RCC 7860 (cell line): ENCODE data around the gene CLEC20A.

Source experiments
- DNase-seq: peaks from one replicate; pipeline ENCODE4 v3.0.0-alpha.2; 2015; ENCODE audit warnings: low spot score
- FAIRE-seq: peaks from 2 replicates; lab custom pipeline; 2012; peaks lifted over from hg19 to GRCh38; lab: Jason Lieb, UNC

Gene CLEC20A

DNA sequence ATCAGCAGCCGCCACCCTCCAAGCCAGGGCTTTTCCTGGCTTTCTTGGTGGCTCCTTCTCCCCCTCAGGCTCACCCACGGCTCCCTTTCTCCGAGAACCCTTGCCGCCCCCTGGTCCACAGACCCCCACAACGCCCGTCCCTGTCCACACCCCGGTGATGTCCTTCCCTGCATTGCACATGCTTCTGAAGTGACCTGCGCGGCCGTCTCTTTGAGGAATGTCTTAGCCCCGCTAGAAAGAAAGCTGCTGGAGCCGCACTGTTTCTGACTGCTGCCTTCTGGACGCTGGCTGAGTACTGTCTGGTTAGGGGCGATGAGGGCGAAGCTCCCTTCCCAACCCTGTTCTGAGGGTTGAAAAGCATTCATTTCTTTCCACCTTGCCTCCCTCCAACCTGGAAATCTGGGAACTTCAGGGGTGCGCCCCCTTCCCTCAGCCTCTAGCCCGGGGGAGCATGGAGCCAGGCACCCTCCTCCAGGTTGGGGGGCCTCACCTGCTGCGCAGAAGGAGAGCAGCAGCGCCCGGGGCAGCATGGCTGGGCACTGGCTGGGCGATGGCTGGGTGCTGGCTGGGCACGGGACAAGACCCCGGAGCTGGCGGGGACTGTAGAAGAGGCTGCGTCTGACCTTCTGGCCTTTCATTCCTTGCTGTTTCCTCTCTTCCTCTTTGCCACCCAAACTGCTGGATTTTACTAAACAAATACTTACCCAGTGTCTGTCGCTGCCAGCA lies at the start of gene CLEC20A:
Gene CLEC20A, minus strand, starts transcription at position 555 of the 726 bp plus-strand sequence. Its CDS starts 25 bp downstream, at position 530.
- no peak for DNase-seq
- no peak for FAIRE-seq

DNA sequence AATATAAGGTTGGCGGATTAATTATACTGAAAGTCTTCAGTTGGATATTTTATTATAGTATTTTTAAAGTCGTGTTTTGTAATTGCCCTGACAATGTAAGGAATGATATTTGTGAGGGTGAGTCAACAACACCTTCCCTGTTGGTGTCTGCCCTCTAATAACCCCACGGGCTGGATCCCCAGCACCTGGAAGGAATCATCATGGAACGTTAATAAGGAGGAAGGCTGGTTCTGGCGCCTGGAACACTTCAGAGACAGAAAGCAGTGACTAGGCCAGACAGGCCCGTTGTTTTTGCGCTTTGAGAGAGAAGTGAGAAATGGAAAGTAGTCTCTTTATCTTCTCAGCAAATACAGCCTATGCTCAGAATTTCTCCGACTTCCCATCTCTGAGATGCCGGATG lies 47.8 kb upstream of the CLEC20A start:
- FAIRE-seq, result no peak

GRCh38 chr1:178543290-178543607 lies 46.5 kb upstream of the CLEC20A start:
- FAIRE-seq, result no peak
- no peak for DNase-seq

More for the DNA sequence above, 47.8 kb upstream of the CLEC20A start:
- no peak for DNase-seq

- no peak for FAIRE-seq
Observed at GRCh38 chr1:178542554-178543289, 46.0 kb upstream of the CLEC20A start.

DNA sequence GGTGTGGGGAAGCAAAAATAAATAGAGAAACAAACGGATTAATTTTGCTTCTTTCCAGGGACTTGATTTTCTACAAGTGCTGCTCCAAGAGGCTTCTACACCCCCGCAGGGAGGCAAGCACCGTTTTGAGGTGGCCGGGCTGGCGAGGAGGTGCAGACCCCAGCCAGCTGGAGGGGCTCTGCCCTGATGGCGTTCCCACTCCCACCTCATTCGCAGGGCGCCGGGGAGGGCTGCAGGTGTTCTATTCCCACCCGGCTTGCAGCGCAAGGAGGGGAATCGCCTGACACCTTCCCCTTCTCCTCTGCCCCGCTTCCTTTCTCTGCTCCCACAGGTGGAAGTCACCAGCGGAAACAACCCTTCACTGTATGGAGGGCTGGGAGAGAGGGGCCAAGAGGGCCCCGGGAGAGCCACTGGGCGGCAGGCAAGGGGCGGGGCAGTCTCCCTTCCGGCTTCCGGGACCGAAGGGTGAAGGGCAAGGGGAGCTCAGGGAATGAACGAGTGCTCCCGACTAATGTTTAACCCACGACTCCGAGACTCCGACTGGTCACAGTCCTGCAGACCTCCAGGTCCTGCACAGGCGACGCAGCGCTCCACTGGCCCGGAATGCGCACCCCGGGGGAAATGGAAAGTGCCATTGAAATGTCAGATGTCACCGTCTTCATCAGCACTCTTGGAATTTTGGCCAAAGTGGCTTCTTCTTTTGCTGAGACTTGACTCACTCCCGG lies 45.2 kb upstream of the CLEC20A start:
- FAIRE-seq, result no peak
- peak; percentile 66 for DNase-seq

More at GRCh38 chr1:178542554-178543289, 46.0 kb upstream of the CLEC20A start:
- DNase-seq, result peak; percentile 68

GRCh38 chr1:178541379-178541778 lies 44.6 kb upstream of the CLEC20A start:
- FAIRE-seq (no peak), DNase-seq (no peak)

DNA sequence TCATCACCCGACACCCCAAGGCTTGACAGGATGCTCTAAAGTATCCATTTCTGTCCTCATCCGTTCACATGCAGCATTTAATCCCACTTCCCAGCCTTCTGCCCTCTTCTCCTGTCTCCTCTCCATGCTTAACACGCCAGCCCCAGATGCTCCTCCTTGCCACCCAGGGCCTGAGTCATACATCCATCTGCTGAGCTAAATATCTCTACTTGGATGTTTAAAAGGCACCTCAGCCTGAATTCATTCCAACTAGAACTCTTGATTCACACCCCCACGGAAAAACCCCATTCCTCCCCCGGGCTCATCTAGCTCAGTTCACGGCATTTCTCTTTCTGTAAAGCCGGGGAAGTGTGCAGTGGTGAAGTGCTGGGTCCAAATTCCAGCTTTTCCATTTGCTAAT lies 43.9 kb upstream of the CLEC20A start:
- DNase-seq (peak; percentile 77), FAIRE-seq (peak; percentile 66)

- DNase-seq (no peak), FAIRE-seq (no peak)
Observed at GRCh38 chr1:178540204-178540603, 43.4 kb upstream of the CLEC20A start.

- FAIRE-seq, result no peak
- DNase-seq, result no peak
Observed at GRCh38 chr1:178539291-178539690, 42.5 kb upstream of the CLEC20A start.

DNA sequence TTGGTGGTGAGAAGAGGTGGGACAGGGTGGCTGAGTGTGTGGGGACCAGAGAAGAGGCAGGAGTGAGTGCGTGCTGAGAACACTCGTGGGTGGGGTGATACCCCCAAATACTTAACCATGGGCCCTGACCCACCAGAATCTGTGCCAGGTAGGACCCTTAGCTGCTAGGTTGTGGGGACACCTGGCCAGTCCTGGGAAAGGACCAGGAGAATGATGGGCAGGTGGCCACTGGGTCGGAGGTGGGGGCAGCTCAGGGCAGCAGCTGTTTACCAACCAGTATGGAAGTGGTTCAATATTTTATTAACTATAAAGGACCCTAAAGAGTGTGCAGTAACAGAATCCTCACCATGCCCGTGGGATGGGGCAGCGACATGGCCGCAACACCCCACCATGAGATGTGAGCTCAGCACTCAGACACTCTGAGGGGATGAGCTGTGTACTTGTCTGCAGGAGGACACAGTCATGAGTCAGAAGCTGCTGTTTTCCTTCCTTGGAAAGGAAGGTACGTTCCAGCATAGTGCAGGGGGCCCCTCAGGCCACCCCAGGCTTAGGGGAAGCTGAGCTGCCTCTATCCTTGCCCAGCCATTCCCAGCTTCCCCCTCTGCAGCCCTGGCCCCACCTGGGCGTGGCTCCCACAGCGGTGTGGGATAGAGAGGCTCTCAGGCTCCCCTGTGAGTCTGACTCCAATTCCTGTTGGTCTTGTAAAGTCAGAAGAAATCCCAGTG lies 41.6 kb upstream of the CLEC20A start:
- DNase-seq (peak; percentile 67), FAIRE-seq (no peak)

DNA sequence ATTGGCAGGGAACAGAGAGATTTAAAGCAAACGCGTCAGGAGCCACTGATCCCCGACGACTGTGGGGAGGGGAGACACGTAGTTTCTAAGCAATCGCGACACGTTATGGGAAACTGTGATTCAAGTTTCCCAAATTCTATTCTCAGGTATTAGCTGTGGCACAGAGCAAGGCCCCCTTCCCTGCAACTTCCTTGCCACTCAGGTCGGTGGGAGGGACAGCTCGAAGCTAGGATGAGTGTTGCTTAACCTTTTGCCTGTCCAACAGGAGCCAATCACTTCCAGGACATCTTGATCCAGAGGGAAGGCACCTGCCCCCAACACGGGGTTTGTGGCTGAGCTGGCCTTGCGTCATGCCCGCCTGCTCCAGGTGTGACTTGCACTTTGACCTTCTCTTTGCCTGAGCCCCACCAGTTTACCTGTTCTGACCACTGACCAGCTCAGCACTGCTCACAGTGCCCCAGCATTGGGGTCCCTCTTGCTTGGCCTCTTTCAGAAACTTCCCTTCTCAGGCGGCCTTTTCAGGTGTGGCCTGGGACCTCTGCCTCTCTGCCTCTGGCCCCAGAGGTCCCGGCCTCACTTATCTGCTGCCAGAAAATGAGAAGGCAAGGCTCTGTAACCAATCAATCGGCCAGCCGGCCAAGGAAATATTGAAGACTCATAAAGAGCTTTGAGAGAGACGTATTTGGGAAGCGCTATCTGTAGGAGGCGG lies 40.8 kb upstream of the CLEC20A start:
- FAIRE-seq (no peak), DNase-seq (no peak)

GRCh38 chr1:178536844-178537371 lies 40.1 kb upstream of the CLEC20A start:
- DNase-seq (peak; percentile 95), FAIRE-seq (peak; percentile 89)

DNA sequence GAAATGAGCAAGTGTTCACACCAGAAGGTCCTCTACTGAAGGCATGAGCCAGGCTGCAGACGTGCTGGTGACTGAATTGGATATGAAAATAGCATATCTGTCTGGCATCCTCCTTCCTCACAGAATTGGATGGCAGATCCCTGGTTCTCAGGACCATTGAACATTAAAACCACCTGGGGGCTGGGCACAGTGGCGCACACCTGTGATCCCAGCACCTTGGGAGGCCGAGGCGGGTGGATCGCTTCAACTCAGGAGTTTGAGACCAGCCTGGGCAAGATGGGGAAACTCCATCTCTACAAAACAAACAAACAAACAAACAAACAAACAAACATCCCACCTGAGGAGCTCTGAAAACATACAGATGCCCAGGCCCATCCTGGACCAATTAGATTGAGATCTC lies 39.6 kb upstream of the CLEC20A start:
- DNase-seq, result no peak
- FAIRE-seq, result no peak

DNA sequence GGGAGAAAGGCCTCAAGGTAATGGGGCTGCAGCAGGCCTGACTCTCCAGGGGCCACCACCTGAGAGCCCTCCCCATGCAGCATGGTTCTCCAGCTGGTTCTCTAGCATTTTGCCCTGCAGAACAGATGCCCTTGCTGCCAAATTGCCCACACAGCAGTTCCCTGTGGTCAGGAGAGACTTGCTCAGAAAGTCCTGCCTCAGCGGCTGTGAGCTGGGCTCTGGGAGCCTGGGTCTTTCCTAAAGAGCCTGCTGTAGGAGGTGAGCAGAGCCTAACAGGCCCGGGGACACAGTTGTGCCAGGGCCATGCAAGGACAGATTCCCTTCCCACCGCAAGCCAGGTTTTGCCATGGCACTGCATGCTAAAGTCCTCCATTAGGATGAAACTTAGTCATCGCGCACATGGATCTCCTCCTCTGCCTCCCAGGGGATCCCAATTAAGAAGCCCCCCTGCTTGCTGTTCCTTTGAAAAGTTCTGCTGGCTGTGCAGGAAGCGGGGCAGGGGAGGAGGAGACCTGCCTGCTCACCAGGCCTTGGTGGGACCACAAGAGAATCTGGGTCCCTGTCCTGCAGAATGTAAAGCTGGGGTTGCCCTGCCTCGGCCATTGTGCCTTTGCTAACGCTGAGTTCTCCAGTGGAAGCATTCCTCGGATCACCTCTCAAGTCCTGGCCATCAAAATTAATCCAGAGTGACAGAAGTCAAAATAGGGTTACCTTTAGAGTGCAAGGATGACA lies 37.5 kb upstream of the CLEC20A start:
- DNase-seq, result no peak
- no peak for FAIRE-seq

- DNase-seq, result no peak
- no peak for FAIRE-seq
Observed at GRCh38 chr1:178533121-178533946, 36.6 kb upstream of the CLEC20A start.

DNA sequence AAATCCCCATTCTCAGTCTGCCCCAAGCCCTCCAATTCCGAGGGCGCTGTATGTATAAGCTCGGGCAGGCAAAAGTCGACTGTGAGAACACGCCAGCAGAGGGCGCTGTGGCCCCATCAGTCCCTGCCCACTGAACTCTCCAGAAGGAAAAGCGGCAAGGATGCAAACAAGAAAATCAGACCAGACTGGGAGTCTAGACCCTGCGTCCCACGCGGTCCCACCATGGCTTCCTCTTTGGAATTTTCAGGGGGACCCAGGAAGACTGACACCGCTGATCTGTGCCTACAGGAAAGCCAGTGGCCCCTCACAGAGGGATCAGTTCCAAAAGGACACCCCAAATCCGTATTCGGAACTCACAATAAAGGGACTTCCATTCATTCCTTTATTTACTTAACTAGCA lies 35.6 kb upstream of the CLEC20A start:
- FAIRE-seq (peak; percentile 68), DNase-seq (peak; percentile 64)

DNA sequence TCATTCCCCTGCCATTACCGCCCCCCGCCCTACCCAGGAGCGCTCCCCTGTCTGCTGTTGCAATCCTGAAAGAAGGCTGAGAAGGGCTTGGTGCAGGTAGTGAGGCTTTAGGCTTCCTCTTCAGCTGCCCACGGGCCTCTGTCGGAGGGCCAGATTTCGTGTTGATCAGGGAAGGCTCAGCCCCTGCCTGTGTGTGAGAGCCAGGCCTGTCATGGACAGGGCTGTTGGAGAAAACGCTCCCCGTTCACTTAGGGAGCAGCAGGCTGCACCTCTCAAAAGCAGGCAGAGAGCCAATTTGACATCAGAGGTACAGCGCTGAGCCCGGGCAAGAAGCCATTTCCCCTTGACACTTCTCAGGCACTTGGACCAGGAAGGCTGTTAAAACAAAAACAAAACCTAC lies 35.1 kb upstream of the CLEC20A start:
- DNase-seq (no peak), FAIRE-seq (no peak)

- FAIRE-seq (no peak), DNase-seq (no peak)
Observed at GRCh38 chr1:178530502-178530901, 33.7 kb upstream of the CLEC20A start.

DNA sequence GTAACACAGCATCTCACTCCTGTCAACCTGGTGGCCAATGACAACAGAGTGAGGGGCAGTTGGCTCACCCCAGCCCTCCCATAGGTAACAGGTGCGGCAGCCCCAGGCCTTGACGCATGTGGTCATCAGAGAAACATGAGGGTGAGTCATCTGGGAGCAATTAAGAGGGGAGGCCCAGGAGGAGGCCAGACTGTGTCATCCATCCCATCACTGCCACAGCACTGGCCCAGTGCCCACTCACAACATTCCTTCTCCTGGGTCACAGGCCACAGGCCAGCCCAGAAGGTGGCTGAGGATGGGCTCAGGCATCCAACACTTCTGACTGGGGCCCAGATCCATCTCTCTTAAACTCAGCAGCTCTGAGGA lies 33.3 kb upstream of the CLEC20A start:
- peak; percentile 93 for DNase-seq
- peak; percentile 90 for FAIRE-seq
